ENCODE measurements around the gene TLE6. TPM values are rescaled to one million over a fixed set of nuclear protein-coding genes. Genes with fewer than 3 reads are reported as not detected.
"Not testable (repeated sequence)": the region's sequence is repeated elsewhere in the genome, so short reads cannot be mapped to it uniquely, and the experiment has no call there.

Gene TLE6
- total RNA-seq, 1 donor from 2014 or later: not detected

DNA sequence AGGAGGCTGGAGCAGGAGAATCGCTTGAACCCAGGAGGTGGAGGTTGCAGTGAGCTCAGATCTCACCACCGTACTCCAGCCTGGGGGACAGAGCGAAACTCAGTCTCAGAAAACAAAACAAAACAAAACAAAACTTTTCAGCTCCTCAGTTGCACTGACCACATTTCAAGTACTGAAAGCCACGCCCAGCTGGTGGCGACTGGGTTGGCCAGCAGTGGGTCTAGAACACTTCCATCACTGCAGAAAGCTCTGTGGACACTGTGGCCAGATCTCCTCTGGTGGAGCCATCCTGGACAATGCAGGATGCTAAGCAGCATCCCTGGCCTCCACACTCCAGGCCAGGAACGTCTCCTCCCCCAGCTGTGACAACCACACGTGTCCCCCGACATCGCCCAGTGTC, 30.6 kb downstream of the TLE6 start:
- H3K9me3 Mint-ChIP-seq (ENCODE audit: unreplicated experiment): no peaks in the 10 kb centered on the region
- no peaks in the 10 kb centered on the region for H3K4me1 Mint-ChIP-seq (ENCODE audit: low read depth, unreplicated experiment)
- H3K36me3 Mint-ChIP-seq (ENCODE audit: unreplicated experiment): no peaks in the 10 kb centered on the region
- H3K27ac Mint-ChIP-seq (ENCODE audit: unreplicated experiment): no peak overlapping the region
- H3K27me3 Mint-ChIP-seq (ENCODE audit: unreplicated experiment): peaks cover 4% of the 10 kb centered on the region
- DNase-seq: no peak
- no peak for TF ChIP-seq CTCF (IDR thresholded peaks at IDR 0.05; ENCODE audit: partially characterized antibody, unreplicated experiment)
- no peak overlapping the region for H3K4me3 Mint-ChIP-seq (ENCODE audit: unreplicated experiment)

- no peak for DNase-seq
- peaks cover 4% of the 10 kb centered on the region for H3K27me3 Mint-ChIP-seq (ENCODE audit: unreplicated experiment)
- no peaks in the 10 kb centered on the region for H3K4me1 Mint-ChIP-seq (ENCODE audit: low read depth, unreplicated experiment)
- H3K9me3 Mint-ChIP-seq (ENCODE audit: unreplicated experiment): no peaks in the 10 kb centered on the region
- TF ChIP-seq CTCF (IDR thresholded peaks at IDR 0.05; ENCODE audit: partially characterized antibody, unreplicated experiment): no peak
- no peak overlapping the region for H3K27ac Mint-ChIP-seq (ENCODE audit: unreplicated experiment)
- no peak overlapping the region for H3K4me3 Mint-ChIP-seq (ENCODE audit: unreplicated experiment)
- no peaks in the 10 kb centered on the region for H3K36me3 Mint-ChIP-seq (ENCODE audit: unreplicated experiment)
These were observed 31.6 kb downstream of the TLE6 start for GRCh38 chr19:3008994-3009393.

DNA sequence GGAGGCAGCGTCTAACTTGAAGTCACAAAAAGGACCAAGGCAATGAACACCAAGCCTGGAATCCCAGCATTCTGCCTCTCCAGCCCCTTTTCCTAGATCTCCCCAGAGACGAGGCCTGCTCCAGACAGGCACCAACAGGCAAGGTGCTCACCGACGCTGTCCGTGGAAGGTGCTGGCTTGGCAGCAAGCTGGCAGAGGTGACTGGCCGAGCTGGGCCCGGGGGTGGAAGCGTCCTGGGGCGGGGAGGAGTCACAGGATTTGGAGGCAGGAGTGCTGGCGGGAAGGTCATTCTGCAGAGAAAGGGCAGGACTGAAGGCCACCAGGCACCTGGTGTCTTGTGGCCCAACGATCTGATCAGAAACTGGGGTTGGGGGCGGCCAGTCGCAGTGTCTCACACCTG, 33.5 kb downstream of the TLE6 start:
- DNase-seq: no peak
- no peaks in the 10 kb centered on the region for H3K36me3 Mint-ChIP-seq (ENCODE audit: unreplicated experiment)
- H3K27me3 Mint-ChIP-seq (ENCODE audit: unreplicated experiment): peaks cover 6% of the 10 kb centered on the region
- H3K4me3 Mint-ChIP-seq (ENCODE audit: unreplicated experiment): no peak overlapping the region
- H3K9me3 Mint-ChIP-seq (ENCODE audit: unreplicated experiment): peaks cover 2% of the 10 kb centered on the region
- no peaks in the 10 kb centered on the region for H3K4me1 Mint-ChIP-seq (ENCODE audit: low read depth, unreplicated experiment)
- H3K27ac Mint-ChIP-seq (ENCODE audit: unreplicated experiment): no peak overlapping the region
- TF ChIP-seq CTCF (IDR thresholded peaks at IDR 0.05; ENCODE audit: partially characterized antibody, unreplicated experiment): no peak

GRCh38 chr19:3012059-3012458, 34.7 kb downstream of the TLE6 start:
- H3K27ac Mint-ChIP-seq (ENCODE audit: unreplicated experiment); H3K36me3 Mint-ChIP-seq (ENCODE audit: unreplicated experiment); DNase-seq; H3K4me1 Mint-ChIP-seq (ENCODE audit: low read depth, unreplicated experiment); H3K4me3 Mint-ChIP-seq (ENCODE audit: unreplicated experiment); H3K27me3 Mint-ChIP-seq (ENCODE audit: unreplicated experiment); H3K9me3 Mint-ChIP-seq (ENCODE audit: unreplicated experiment): not testable (repeated sequence)

DNA sequence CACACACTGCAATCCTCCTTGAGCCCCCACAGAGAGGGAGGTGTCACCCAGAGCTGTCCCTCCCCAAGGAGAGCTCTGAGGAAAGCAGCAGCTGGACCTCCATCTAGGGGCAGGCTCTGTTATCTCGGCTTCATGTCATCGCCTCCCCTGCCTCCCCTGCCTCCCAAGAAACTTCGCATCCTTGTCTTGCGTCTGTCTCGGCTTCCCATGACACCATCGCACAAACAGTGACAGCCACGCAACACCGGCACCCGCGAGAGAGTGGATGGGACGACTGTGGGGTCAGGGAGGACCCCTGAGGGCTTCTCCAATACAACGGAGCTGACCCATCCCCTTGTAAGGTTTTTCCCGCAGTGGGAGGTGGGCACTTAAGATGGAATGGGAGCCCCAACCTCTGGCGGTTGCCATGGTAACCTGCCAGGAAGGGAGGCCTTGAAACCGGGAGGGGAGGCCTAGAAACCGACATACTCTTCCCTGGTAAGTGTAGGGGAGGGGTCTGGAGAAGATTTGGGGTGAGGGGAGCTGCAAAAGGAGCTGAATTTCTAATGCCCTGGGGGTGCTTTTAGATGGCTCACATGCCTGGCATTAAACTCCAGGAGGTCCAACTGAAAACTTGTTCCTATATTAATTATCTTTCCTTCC, 35.4 kb downstream of the TLE6 start:
- H3K36me3 Mint-ChIP-seq (ENCODE audit: unreplicated experiment): no peaks in the 10 kb centered on the region
- peaks cover 4% of the 10 kb centered on the region for H3K27me3 Mint-ChIP-seq (ENCODE audit: unreplicated experiment)
- no peak overlapping the region for H3K4me3 Mint-ChIP-seq (ENCODE audit: unreplicated experiment)
- no peak for TF ChIP-seq CTCF (IDR thresholded peaks at IDR 0.05; ENCODE audit: partially characterized antibody, unreplicated experiment)
- H3K9me3 Mint-ChIP-seq (ENCODE audit: unreplicated experiment): peaks cover 2% of the 10 kb centered on the region
- H3K27ac Mint-ChIP-seq (ENCODE audit: unreplicated experiment): no peak overlapping the region
- H3K4me1 Mint-ChIP-seq (ENCODE audit: low read depth, unreplicated experiment): no peaks in the 10 kb centered on the region
- no peak for DNase-seq
